ENCODE data around the gene PPP1R27. TPM values are rescaled to one million over a fixed set of nuclear protein-coding genes. Genes with fewer than 3 reads are reported as not detected.

Gene PPP1R27
- total and polyA plus RNA-seq, 2 donors (not counting 3 experiments of a cell fraction or from before 2014, with no cell fraction given) = not detected

DNA sequence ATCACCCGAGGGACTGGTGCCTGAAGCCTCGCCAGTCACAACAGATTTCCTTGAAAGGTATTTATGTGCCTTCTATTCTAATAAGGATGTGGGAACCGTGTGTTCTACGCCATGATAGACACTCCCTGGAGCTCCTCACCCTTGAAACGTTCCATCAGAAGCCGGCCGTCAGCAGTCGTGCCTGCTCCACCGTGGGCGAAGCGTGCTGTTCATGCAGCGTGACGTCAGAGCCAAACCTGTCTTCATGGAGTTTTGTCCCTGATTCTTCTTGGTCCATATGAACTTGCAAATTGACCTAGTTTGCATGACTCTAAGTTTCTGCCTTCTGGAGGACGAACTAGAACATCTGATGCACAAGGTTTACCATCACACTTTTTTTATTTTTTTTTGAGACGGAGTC lies 4.5 kb upstream of the PPP1R27 start:
- no peak overlapping the region for H3K27ac ChIP-seq (ENCODE audit: insufficient read depth, low read depth, low read length)
- H3K4me3 ChIP-seq (replicated peaks in 1 of 3; ENCODE audit: insufficient read depth in 1 of 3, low read depth in 1 of 3, low read length in 3 of 3) = no peak overlapping the region
- H3K9me3 ChIP-seq (replicated peaks; ENCODE audit: control insufficient read depth, insufficient read depth, low read length) = no peaks in the 10 kb centered on the region
- POLR2A ChIA-PET = no interaction called here
- H3K4me2 ChIP-seq (ENCODE audit: insufficient read depth, low read length) = no peak overlapping the region
- no peak overlapping the region for H2AFZ ChIP-seq (ENCODE audit: low read depth, low read length)
- no peak overlapping the region for H3K9ac ChIP-seq (replicated peaks; ENCODE audit: extremely low read depth, insufficient read depth, low read length)
- no peaks in the 10 kb centered on the region for H3K27me3 ChIP-seq (ENCODE audit: control insufficient read depth in 2 of 2, insufficient read depth in 2 of 2, low read length in 2 of 2)
- BruUV-seq (replicated peaks) = no TSS peak
- TF ChIP-seq EZH2 (IDR thresholded peaks at IDR 0.05; ENCODE audit: borderline replicate concordance, low read depth, low read length, severe bottlenecking) (no peak), POLR2A (IDR thresholded peaks at IDR 0.05; ENCODE audit: low read depth, low read length) (no peak), FOS (IDR thresholded peaks at IDR 0.05; ENCODE audit: borderline replicate concordance, insufficient read depth, low read length) (no peak), MYC (IDR thresholded peaks at IDR 0.05; ENCODE audit: low read depth, low read length) (no peak), POLR2AphosphoS5 (IDR thresholded peaks at IDR 0.05; ENCODE audit: insufficient read depth, low read depth, low read length) (no peak), GATA2 (IDR thresholded peaks at IDR 0.05; ENCODE audit: insufficient read depth, insufficient read length, low read depth, low read length) (no peak), JUN (IDR thresholded peaks at IDR 0.05; ENCODE audit: borderline replicate concordance, insufficient read depth, insufficient read length, low read depth) (no peak)
- TF ChIP-seq, protein P1, sequence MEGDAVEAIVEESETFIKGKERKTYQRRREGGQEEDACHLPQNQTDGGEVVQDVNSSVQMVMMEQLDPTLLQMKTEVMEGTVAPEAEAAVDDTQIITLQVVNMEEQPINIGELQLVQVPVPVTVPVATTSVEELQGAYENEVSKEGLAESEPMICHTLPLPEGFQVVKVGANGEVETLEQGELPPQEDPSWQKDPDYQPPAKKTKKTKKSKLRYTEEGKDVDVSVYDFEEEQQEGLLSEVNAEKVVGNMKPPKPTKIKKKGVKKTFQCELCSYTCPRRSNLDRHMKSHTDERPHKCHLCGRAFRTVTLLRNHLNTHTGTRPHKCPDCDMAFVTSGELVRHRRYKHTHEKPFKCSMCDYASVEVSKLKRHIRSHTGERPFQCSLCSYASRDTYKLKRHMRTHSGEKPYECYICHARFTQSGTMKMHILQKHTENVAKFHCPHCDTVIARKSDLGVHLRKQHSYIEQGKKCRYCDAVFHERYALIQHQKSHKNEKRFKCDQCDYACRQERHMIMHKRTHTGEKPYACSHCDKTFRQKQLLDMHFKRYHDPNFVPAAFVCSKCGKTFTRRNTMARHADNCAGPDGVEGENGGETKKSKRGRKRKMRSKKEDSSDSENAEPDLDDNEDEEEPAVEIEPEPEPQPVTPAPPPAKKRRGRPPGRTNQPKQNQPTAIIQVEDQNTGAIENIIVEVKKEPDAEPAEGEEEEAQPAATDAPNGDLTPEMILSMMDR (IDR thresholded peaks at IDR 0.05; ENCODE audit: extremely low read depth in 1 of 2, insufficient read depth in 1 of 2, low read depth in 1 of 2, low read length in 2 of 2) = no peak
- TF ChIP-seq, protein P2, sequence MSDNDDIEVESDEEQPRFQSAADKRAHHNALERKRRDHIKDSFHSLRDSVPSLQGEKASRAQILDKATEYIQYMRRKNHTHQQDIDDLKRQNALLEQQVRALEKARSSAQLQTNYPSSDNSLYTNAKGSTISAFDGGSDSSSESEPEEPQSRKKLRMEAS (IDR thresholded peaks at IDR 0.05; ENCODE audit: insufficient read depth, insufficient read length) = no peak
- FAIRE-seq (no peak), DNase-seq (ENCODE audit: low read depth, low spot score) (no peak)
- CTCF ChIA-PET = interaction anchor here (0.8 kb wide), 1 partner anchor 33 kb away, joined by 3 read pairs; no protein-coding TSS in a partner anchor
- H3K79me2 ChIP-seq (ENCODE audit: control insufficient read depth, insufficient read depth, low read length) = no peaks in the 10 kb centered on the region
- H3K4me1 ChIP-seq (ENCODE audit: control insufficient read depth, extremely low read depth, insufficient read depth, low read length) = no peaks in the 10 kb centered on the region
- H3K9me1 ChIP-seq (replicated peaks; ENCODE audit: control insufficient read depth, extremely low read depth, insufficient read depth, low read length) = no peaks in the 10 kb centered on the region
- intact Hi-C loops (cut with micrococcal nuclease) (no loop called here), dilution Hi-C loops (cut with MboI; ENCODE audit: extremely low pct_ligation_motif_present, low sequenced_read_pairs) (no loop called here)
- no peaks in the 10 kb centered on the region for H4K20me1 ChIP-seq (replicated peaks; ENCODE audit: control insufficient read depth, extremely low read depth, insufficient read depth, low read length)
- H3K36me3 ChIP-seq (ENCODE audit: control insufficient read depth in 2 of 2, extremely low read depth in 1 of 2, insufficient read depth in 2 of 2, low read length in 2 of 2) = peaks cover 6 to 16% of the 10 kb centered on the region in 2 experiments

Measured in endothelial cell of umbilical vein (primary cell).